ENCODE data around the gene ACOX1.

- TF ChIP-seq CTCF (IDR thresholded peaks at IDR 0.05), result no peak
- no peak for TF ChIP-seq POLR2A (IDR thresholded peaks at IDR 0.05)
Measured at GRCh38 chr17:76022285-76022684, 43.3 kb upstream of the ACOX1 start.
